Neural cell (in vitro differentiated cells): ENCODE results near the gene NRN1L. TPM values are rescaled to one million over a fixed set of nuclear protein-coding genes. Genes with fewer than 3 reads are reported as not detected.

Experiments
- H2AFZ ChIP-seq: fragments of 200-600, 300-800 bp; sonication (generic), shearing (Covaris generic); 2 replicates; pipeline ENCODE4 v1.6.0; 2014; ENCODE audit warnings: low read depth, mild to moderate bottlenecking, antibody characterized with exemption, low read length, moderate library complexity
- H3F3A ChIP-seq: fragments of 200-600 bp; shearing (Covaris generic); 2 replicates; pipeline ENCODE4 v1.6.1; 2016; ENCODE audit warnings: mild to moderate bottlenecking, moderate library complexity, mixed read lengths, antibody characterized with exemption, low read length; ENCODE audit not compliant: insufficient read depth, poor library complexity, severe bottlenecking
- H3K27ac ChIP-seq: fragments of 200-600, 300-800 bp; sonication (generic), shearing (Covaris generic); 2 replicates; pipeline ENCODE4 v1.5.1; 2014; ENCODE audit warnings: mild to moderate bottlenecking, low read length, moderate library complexity
- H3K27me3 ChIP-seq: fragments of 300-800, 200-600 bp; sonication (generic), shearing (Covaris generic); 2 replicates; pipeline ENCODE4 v1.6.0; 2014; ENCODE audit warnings: mild to moderate bottlenecking, low read depth, low read length, moderate library complexity; ENCODE audit not compliant: insufficient read depth
- H3K36me3 ChIP-seq: fragments of 300-800, 200-600 bp; sonication (generic), shearing (Covaris generic); 2 replicates; pipeline ENCODE4 v1.5.1; 2014; ENCODE audit warnings: mild to moderate bottlenecking, antibody characterized with exemption, low read length, moderate library complexity; ENCODE audit not compliant: insufficient read depth
- H3K4me2 ChIP-seq: fragments of 300-800, 200-600 bp; sonication (generic), shearing (Covaris generic); 2 replicates; pipeline ENCODE4 v1.6.0; 2014; ENCODE audit warnings: mild to moderate bottlenecking, low read length
- H3K4me3 ChIP-seq: fragments of 300-800, 200-600 bp; sonication (generic), shearing (Covaris generic); 2 replicates; pipeline ENCODE4 v1.5.1; 2014; ENCODE audit warnings: mild to moderate bottlenecking, low read length, moderate library complexity
- H3K79me2 ChIP-seq: fragments of 200-600 bp; shearing (Covaris generic); replicated peaks from 2 replicates; pipeline ENCODE4 v1.6.0; 2014; ENCODE audit warnings: mild to moderate bottlenecking, low read length, moderate library complexity; ENCODE audit not compliant: insufficient read depth
- H3K9ac ChIP-seq: fragments of 300-800, 200-600 bp; sonication (generic), shearing (Covaris generic); 2 replicates; pipeline ENCODE4 v1.6.1; 2016; ENCODE audit warnings: mild to moderate bottlenecking, low read length, mixed read lengths
- H3K9me2 ChIP-seq: fragments of 200-600 bp; shearing (Covaris generic); 2 replicates; pipeline ENCODE4 v1.6.1; 2016; ENCODE audit warnings: mild to moderate bottlenecking, low read length, mixed read lengths; ENCODE audit not compliant: insufficient read depth
- H3K9me3 ChIP-seq: fragments of 200-600, 300-800 bp; sonication (generic), shearing (Covaris generic); 2 replicates; pipeline ENCODE4 v1.6.1; 2016; ENCODE audit warnings: mild to moderate bottlenecking, mixed run types, low read length, moderate library complexity, mixed read lengths
- H4K20me1 ChIP-seq: fragments of 200-600 bp; shearing (Covaris generic); 2 replicates; pipeline ENCODE4 v1.6.1; 2016; ENCODE audit warnings: mild to moderate bottlenecking, mixed run types; ENCODE audit not compliant: insufficient read depth
- CTCF ChIP-seq: fragments of 450-650 bp; IDR thresholded peaks from 2 replicates; pipeline ENCODE4 v1.5.1; 2014; ENCODE audit warnings: antibody characterized with exemption, mild to moderate bottlenecking, moderate library complexity; ENCODE audit not compliant: poor library complexity, severe bottlenecking
- EP300 ChIP-seq: fragments of 450-650 bp; conservative IDR thresholded peaks from 2 replicates; pipeline ENCODE4 v1.6.1; 2014; ENCODE audit warnings: antibody characterized with exemption, mild to moderate bottlenecking, moderate library complexity; ENCODE audit not compliant: poor library complexity, severe bottlenecking
- EZH2 ChIP-seq: fragments of 200-600, 300-800 bp; shearing (Covaris generic), sonication (generic); IDR thresholded peaks from 2 replicates; pipeline ENCODE4 v1.6.1; 2014; ENCODE audit warnings: antibody characterized with exemption, low read length, borderline replicate concordance, mild to moderate bottlenecking; ENCODE audit not compliant: insufficient read depth, poor library complexity, severe bottlenecking
- MXI1 ChIP-seq: fragments of 450-650 bp; conservative IDR thresholded peaks from 2 replicates; pipeline ENCODE4 v1.6.1; 2014; ENCODE audit warnings: antibody characterized with exemption, mild to moderate bottlenecking; ENCODE audit not compliant: poor library complexity, severe bottlenecking
- POLR2AphosphoS5 ChIP-seq: IDR thresholded peaks from 2 replicates; pipeline ENCODE4 v1.6.1; 2012
- RAD21 ChIP-seq: fragments of 450-650 bp; conservative IDR thresholded peaks from 2 replicates; pipeline ENCODE4 v1.6.1; 2014; ENCODE audit warnings: antibody characterized with exemption, mild to moderate bottlenecking, moderate library complexity
- SMC3 ChIP-seq: fragments of 450-650 bp; conservative IDR thresholded peaks from 2 replicates; pipeline ENCODE4 v1.6.1; 2014; ENCODE audit warnings: antibody characterized with exemption, mild to moderate bottlenecking, moderate library complexity; ENCODE audit not compliant: poor library complexity
- TAF1 ChIP-seq: IDR thresholded peaks from 2 replicates; pipeline ENCODE4 v1.6.1; 2012; ENCODE audit warnings: low read depth
- polyA plus RNA-seq: library from polyadenylated mRNA; depleted of rRNA; stranded (reverse); fragments of >200 nt; gene quantifications from 2 replicates; pipeline ENCODE4 v1.2.3, GENCODE V29; 2014
- TF ChIP-seq, protein P1 (sequence below): IDR thresholded peaks from 2 replicates; pipeline ENCODE4 v1.6.1; 2012; ENCODE audit warnings: borderline replicate concordance

NRN1L gene
- polyA plus RNA-seq, 1 donor from 2014 or later, result not detected

DNA sequence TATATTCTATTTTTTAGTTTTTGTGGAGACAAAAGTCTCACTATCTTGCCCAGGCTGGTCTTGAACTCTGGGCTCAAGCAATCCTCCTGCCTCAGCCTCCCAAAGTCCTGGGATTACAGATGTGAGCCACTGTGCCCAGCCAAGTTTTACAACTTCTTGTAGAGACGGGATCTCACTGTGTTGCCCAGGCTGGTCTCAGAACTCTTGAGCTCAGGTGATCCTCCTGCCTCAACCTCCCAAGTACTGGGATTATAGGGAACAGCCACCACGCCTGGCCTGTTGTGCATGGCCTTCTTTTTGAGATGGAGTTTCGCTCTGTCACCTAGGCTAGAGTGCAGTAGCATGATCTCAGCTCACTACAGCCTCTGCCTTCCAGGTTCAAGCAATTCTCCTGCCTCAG, 31.0 kb upstream of the NRN1L start:
- H3K9me3 ChIP-seq, result no peaks in the 10 kb centered on the region
- H3K27ac ChIP-seq, result no peak overlapping the region
- H3K4me3 ChIP-seq, result no peak overlapping the region
- H3F3A ChIP-seq, result no peaks in the 10 kb centered on the region
- no peaks in the 10 kb centered on the region for H3K36me3 ChIP-seq
- H3K4me2 ChIP-seq, result no peak overlapping the region
- H4K20me1 ChIP-seq, result no peaks in the 10 kb centered on the region
- H3K9ac ChIP-seq, result no peak overlapping the region
- no peaks in the 10 kb centered on the region for H3K9me2 ChIP-seq
- H3K79me2 ChIP-seq, result peaks cover 70% of the 10 kb centered on the region
- H2AFZ ChIP-seq, result no peak overlapping the region
- TF ChIP-seq MXI1 (no peak), SMC3 (no peak), RAD21 (no peak), CTCF (no peak), EZH2 (no peak), EP300 (no peak), TAF1 (no peak), POLR2AphosphoS5 (no peak)
- TF ChIP-seq, protein P1, sequence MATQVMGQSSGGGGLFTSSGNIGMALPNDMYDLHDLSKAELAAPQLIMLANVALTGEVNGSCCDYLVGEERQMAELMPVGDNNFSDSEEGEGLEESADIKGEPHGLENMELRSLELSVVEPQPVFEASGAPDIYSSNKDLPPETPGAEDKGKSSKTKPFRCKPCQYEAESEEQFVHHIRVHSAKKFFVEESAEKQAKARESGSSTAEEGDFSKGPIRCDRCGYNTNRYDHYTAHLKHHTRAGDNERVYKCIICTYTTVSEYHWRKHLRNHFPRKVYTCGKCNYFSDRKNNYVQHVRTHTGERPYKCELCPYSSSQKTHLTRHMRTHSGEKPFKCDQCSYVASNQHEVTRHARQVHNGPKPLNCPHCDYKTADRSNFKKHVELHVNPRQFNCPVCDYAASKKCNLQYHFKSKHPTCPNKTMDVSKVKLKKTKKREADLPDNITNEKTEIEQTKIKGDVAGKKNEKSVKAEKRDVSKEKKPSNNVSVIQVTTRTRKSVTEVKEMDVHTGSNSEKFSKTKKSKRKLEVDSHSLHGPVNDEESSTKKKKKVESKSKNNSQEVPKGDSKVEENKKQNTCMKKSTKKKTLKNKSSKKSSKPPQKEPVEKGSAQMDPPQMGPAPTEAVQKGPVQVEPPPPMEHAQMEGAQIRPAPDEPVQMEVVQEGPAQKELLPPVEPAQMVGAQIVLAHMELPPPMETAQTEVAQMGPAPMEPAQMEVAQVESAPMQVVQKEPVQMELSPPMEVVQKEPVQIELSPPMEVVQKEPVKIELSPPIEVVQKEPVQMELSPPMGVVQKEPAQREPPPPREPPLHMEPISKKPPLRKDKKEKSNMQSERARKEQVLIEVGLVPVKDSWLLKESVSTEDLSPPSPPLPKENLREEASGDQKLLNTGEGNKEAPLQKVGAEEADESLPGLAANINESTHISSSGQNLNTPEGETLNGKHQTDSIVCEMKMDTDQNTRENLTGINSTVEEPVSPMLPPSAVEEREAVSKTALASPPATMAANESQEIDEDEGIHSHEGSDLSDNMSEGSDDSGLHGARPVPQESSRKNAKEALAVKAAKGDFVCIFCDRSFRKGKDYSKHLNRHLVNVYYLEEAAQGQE, result no peak
- H3K27me3 ChIP-seq, result no peaks in the 10 kb centered on the region

- H3F3A ChIP-seq, result no peaks in the 10 kb centered on the region
- H3K9me2 ChIP-seq, result no peaks in the 10 kb centered on the region
- no peak overlapping the region for H3K4me3 ChIP-seq
- H2AFZ ChIP-seq, result no peak overlapping the region
- no peaks in the 10 kb centered on the region for H4K20me1 ChIP-seq
- TF ChIP-seq POLR2AphosphoS5 (no peak), MXI1 (no peak), RAD21 (no peak), EZH2 (no peak), SMC3 (no peak), CTCF (no peak), EP300 (no peak), TAF1 (no peak)
- TF ChIP-seq, protein P1, result no peak
- no peaks in the 10 kb centered on the region for H3K36me3 ChIP-seq
- H3K27me3 ChIP-seq, result no peaks in the 10 kb centered on the region
- H3K79me2 ChIP-seq, result peaks cover 70% of the 10 kb centered on the region
- H3K9me3 ChIP-seq, result no peaks in the 10 kb centered on the region
- no peak overlapping the region for H3K27ac ChIP-seq
- no peak overlapping the region for H3K9ac ChIP-seq
- no peak overlapping the region for H3K4me2 ChIP-seq
Measured at GRCh38 chr16:67855789-67856188, 28.9 kb upstream of the NRN1L start.
